HG02623 (cell line): Measurements from ENCODE around the gene ZNF580.

ENCODE experiments used
- ATAC-seq: cut with Tn5 transposase; IDR thresholded peaks from one replicate; pipeline ENCODE4 v1.9.1; 2021; ENCODE audit warnings: moderate library complexity; ENCODE audit not compliant: unreplicated experiment

ZNF580 gene

DNA sequence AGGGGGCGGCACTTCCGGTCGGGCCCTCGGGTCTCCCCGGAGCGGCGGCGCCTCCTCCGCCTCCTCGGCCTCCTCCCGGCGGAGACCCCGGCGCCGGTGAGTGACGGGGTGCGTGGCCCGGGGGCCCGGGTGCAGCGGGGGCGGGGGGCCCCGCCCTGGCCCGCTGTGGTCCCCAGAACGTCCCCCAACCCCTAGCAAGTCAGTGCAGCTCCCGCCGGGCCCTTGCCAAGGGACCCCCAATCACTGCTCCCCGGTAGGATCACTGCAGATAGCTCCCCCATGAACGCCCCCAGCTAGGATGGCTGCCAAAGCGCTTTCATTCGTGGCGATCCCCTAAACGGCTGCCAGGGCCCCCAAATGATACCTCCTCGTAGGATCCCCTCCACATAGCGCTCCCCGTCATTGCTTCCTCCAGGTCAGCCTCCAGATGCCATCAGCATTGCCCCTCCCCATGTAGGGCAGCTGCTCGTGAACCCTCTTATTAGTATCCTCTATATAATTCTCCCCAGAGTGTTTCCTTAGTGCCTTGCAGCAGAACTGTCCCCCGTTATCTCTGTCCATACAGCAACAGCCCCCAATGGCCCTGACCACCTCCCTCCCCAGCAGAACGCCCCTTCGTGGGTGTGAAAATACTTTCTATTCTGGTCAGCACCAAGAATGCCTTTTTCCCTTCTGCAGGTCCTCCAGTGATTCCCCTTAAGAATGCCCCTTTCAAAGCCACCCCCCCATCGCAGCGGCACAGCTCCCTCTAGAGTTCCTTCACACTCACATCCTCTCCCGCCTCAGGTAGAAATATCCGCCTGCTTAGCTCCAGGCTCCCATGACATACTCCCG lies 34.9 kb upstream of the ZNF580 start, which contains the start of gene ZNF865:
ZNF865 (plus strand) TSS at position 11 of the 834 bp plus-strand sequence. CDS start 7,972 bp downstream, outside the sequence.
- no peak for ATAC-seq

DNA sequence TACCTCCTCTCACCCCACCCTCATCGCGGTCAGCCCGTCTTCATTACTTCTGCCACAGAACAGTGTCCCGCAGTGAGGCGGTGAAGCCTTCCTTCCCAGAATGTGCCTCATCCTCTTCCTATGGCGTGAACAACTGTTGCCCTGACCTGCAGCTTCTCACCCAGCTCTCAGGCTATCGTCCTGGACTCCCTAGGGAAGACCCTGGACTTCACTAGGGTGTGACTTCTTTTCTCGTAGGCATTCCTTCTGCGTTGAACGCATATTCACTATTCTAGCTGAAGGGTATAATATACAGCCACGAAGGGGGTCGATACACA lies 34.4 kb upstream of the ZNF580 start:
- no peak for ATAC-seq

DNA sequence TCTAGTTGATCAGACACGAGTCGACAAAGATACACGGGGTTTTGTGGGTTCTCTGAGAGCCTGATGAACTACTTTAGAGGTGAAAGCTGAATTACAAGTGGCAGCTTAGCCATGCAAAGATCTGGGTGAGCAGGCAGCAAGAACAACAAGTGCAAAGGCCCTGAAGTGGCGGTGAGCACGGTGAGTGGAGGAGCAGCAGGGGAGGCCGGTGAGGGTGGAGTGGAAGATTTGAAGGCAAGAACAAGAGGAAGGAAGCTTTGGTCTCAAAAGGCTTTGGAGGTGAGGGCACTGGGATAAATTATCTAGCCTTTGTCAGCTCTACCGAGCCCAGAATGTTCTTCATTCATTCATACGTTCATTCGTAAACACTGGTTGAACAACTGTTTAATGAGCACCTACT lies 34.0 kb upstream of the ZNF580 start:
- no peak for ATAC-seq

DNA sequence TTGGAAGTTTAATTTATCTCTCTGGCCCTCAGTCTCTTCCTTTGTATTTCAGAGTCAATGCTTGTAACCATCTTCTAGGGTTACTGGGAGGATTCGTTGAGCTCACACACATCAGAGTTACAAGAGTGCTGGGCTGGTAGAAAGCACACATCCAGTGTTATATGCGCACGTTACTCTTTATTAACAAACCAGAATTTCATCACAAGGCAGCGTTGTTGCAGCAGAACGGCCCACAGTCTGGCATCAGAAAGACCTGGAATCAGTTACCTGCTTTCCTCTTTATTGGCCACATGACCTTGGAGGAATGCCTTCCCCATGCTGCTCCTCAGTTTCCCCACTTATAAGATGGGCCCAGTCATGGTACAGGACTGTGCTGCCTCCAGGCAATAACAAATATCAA lies 31.5 kb upstream of the ZNF580 start:
- ATAC-seq, result no peak

DNA sequence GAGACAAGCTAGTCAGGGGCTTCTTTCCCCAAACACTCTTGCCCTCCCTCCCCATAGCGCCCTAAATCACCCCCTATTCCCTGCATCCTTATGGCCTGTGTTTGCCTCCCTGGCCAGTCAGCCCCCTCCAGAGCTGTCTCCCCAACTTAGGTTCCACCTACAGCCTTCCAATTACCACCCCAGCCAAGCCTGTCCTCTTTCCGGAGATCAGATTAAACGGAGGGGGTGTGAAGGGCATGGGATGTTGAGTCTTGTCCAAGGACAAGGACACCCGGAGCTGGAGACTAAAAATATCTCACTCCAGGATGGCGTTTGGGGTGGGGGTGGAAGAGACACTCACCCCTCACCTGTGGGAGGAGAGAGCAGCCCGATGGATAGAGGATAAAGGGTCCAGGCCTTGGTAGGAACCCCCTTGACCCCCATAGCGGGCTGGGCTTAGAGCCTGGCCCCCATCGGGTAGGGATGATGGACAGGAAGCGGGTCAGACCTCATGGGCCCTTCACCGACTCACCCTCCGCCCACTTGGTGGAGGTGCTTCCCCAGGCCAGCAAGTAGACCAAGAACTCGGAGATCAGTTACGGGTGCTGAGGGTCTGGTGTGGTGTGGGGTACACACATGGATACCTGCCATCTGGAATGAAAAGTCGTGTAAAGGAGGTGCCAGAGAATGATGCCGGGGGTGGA lies 29.4 kb upstream of the ZNF580 start:
- ATAC-seq, result no peak

DNA sequence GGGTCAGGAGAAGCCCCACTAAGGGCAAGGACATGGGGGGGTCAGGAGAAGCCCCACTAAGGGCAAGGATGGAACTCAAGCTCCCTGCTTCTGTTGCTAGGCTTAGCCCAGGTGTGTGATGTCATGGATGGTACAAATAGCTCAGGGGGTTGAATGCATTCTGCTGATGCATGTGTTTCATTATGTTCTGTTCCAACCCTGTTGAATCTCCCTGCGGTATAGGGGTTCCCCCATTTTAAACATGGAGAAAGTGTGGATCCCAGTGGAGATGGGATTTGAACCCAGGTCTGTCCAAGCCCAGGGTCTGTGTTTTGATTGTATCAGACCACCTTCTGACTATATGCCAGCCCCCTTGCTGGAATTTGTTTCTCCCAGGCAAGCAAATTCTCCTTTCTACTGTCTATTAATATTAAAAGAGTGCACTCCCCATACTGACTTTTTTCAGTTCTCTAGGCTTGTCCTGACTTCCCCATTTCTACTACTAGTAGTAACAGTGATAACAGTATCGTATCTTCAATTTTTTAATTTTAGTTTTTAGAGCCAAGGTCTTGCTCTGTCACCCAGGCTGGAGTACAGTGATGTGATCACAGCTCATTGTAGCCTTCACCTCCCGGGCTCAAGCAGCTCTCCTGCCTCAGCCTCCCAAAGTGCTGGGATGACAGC lies 28.7 kb upstream of the ZNF580 start:
- no peak for ATAC-seq

DNA sequence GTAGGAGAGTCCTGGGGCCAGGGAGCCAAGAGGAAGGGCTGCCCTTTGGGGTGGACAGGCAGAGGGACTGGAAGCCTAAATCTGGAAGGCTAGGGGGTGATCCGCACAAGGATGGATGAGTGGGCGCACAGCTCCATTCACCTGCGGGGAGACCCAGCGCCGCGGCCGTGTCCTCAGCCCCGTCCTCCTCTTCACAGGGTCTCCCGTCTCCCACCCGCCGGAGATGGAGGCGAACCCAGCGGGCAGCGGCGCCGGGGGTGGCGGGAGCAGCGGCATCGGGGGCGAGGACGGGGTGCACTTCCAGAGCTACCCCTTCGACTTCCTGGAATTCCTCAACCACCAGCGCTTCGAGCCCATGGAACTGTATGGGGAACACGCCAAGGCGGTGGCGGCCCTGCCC lies 27.4 kb upstream of the ZNF580 start:
- ATAC-seq, result no peak

DNA sequence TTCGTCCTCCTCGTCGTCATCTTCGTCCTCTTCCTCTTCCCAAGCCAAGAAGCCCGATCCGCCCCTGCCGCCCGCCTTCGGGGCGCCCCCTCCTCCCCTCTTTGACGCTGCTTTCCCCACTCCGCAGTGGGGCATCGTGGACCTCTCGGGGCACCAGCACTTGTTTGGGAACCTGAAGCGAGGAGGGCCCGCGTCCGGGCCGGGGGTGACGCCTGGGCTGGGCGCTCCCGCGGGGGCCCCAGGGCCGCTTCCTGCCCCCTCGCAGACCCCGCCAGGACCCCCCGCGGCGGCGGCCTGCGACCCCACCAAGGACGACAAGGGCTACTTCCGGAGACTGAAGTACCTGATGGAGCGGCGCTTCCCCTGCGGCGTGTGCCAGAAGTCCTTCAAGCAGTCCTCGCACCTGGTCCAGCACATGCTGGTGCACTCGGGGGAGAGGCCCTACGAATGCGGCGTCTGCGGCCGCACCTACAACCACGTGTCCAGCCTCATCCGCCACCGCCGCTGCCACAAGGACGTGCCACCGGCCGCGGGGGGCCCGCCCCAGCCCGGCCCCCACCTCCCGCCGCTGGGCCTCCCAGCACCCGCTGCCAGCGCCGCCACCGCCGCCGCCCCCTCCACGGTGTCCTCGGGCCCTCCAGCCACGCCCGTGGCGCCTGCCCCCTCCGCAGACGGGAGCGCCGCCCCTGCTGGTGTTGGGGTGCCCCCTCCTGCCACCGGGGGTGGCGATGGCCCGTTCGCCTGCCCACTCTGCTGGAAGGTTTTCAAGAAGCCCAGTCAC lies 26.7 kb upstream of the ZNF580 start:
- no peak for ATAC-seq

DNA sequence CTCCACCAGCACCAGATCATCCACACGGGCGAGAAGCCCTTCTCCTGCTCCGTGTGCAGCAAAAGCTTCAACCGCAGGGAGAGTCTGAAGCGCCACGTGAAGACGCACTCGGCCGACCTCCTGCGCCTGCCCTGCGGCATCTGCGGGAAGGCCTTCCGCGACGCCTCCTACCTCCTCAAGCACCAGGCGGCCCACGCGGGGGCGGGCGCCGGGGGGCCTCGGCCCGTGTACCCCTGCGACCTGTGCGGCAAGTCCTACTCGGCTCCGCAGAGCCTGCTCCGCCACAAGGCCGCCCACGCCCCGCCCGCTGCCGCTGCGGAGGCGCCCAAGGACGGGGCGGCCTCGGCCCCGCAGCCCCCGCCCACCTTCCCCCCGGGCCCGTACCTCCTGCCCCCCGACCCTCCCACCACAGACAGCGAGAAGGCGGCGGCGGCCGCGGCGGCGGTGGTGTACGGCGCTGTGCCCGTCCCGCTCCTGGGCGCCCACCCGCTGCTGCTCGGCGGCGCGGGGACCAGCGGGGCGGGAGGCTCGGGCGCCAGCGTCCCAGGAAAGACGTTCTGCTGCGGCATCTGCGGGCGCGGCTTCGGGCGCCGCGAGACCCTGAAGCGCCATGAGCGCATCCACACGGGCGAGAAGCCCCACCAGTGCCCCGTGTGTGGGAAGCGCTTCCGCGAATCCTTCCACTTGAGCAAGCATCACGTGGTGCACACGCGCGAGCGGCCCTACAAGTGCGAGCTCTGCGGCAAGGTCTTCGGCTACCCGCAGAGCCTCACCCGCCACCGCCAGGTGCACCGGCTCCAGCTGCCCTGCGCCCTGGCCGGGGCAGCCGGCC lies 25.9 kb upstream of the ZNF580 start:
- ATAC-seq, result no peak

DNA sequence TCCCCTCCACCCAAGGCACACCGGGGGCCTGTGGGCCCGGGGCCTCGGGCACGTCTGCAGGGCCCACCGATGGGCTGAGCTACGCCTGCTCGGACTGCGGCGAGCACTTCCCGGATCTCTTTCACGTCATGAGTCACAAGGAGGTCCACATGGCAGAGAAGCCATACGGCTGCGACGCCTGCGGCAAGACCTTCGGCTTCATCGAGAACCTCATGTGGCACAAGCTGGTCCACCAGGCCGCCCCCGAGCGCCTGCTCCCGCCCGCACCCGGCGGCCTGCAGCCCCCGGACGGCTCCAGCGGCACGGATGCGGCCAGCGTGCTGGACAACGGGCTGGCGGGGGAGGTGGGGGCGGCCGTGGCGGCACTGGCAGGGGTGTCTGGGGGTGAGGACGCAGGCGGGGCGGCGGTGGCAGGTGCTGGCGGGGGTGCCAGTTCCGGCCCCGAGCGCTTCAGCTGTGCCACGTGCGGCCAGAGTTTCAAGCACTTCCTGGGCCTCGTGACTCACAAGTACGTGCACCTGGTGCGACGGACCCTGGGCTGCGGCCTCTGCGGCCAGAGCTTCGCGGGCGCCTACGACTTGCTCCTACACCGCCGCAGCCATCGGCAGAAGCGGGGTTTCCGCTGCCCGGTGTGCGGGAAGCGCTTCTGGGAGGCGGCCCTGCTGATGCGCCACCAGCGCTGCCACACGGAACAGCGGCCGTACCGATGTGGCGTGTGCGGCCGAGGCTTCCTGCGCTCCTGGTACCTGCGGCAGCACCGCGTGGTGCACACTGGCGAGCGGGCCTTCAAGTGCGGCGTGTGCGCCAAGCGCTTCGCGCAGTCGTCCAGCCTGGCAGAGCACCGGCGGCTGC lies 25.0 kb upstream of the ZNF580 start:
- no peak for ATAC-seq

DNA sequence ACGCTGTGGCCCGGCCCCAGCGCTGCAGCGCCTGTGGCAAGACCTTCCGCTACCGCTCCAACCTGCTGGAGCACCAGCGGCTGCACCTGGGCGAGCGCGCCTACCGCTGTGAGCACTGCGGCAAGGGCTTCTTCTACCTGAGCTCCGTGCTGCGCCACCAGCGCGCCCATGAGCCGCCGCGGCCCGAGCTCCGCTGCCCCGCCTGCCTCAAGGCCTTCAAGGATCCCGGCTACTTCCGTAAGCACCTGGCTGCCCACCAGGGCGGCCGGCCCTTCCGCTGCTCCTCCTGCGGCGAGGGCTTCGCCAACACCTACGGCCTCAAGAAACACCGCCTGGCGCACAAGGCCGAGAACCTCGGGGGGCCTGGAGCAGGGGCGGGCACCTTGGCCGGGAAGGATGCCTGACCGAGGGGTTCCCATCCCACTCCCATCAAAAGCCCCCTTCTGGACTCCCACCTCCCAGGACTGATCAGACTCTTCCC lies 24.4 kb upstream of the ZNF580 start:
- ATAC-seq, result no peak

DNA sequence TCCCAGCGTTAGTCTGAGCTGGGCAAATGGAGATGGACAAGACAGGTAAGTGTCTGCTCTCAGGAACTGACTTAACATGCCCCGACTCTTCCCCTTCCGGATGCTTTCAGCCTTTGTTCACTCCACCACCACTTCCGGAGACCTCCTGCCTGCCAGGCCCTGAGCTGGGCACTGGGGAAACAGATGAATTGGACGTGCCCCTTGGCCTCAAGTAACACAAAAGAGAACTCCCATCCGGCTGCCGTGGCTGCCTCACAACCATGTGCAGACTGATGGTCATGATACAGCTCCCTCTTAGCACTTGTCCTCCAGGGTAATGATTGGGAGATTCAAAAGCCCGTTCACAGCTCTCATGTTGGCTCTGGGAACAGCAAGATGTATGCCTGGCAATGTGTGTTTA lies 23.4 kb upstream of the ZNF580 start:
- ATAC-seq, result no peak

DNA sequence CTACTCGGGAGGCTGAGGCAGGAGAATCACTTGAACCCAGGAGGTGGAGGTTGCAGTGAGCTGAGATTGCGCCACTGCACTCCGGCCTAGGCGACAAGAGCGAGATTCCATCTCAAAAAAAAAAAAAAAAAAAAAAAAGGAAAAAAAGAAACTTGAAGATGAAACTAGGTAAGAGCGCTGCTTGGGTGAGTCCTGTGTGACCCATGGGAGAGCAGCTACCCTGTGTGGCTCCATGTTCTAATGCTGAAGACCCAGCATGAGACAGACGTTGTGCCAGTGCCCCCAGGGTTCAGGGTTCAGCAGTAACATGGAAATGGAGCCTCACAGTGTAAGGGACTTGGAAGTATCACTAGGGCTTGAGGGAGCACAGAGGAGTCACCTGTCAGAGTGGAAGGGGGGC lies 22.4 kb upstream of the ZNF580 start:
- ATAC-seq, result no peak

DNA sequence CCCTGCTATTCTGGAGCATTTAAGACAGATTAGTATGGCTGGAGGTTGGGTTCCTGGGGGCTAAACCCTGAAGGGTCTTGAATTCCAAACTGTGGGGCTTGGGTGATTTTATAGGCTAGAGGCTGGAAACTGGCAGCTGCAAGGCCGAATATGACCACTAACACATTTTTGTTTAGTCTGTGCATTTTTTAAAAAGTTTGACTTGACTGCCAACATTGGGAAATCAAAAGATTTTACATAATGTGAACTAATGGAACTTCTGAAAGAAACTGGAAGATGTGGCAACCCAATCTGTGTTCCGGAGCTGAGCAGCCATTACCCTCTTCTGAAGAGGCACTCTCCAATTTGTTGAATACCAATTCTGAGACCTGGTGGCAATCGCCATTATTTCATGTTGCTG lies 21.5 kb upstream of the ZNF580 start:
- ATAC-seq, result no peak

DNA sequence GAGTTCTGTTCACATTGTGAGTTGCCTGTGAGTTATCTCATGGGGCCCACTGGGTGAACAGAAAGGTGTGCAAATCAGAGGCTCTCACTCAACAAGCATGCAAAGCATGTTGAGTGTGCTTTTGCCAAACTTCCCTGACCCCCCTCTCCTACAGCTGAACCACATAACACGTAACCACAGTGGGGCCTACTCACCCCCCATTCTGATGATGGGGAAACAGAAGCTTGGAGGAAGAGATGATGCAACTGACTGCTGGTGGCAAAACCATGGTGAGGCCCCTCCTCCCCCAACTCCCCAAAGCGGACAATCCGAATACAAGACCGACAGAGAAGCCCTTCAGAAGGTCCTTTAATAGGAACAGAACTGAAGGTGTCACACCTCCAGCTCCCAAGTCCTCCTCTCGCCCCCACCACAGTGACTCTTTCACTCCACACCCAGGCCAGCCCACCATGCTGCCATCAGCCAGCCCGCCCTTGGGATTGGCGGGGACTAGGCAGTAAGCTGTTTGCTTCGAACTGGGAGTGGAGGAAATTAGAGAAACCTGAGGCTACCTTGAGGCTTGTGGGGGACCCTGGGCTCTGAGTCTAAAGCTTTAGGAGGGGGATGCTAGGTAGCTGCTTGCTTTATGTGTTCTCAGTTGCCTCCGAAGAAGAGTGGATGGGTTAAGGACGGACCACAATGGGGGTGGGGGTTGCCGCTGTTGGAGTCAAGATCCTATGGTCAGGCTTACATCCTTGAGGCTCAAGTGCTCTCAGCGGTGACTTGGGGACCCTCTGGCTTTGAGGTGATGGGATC lies 20.2 kb upstream of the ZNF580 start:
- ATAC-seq, result no peak

DNA sequence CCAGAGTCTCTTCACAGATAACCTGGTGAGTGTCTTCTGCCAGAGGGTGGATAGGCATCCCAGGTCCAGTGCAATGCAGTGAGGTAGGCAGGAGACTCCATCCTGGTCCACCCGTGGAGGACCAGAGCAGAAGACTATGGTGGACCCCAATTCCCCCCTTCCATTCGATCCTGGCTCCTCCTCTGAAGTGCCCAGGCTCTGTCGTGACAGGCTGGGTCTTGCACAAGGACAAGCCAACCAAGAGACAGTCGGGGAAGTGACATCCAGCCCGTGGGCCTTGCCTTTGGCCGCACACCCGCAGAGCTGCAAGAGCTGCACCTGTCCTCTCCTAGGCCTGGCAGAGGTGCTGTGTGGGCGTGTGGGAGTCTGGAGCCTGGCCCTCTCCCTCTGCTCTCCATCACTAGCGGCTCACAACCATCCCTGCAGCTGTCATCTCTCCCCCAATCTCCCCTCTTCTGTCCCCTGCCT lies 19.6 kb upstream of the ZNF580 start:
- ATAC-seq, result no peak

DNA sequence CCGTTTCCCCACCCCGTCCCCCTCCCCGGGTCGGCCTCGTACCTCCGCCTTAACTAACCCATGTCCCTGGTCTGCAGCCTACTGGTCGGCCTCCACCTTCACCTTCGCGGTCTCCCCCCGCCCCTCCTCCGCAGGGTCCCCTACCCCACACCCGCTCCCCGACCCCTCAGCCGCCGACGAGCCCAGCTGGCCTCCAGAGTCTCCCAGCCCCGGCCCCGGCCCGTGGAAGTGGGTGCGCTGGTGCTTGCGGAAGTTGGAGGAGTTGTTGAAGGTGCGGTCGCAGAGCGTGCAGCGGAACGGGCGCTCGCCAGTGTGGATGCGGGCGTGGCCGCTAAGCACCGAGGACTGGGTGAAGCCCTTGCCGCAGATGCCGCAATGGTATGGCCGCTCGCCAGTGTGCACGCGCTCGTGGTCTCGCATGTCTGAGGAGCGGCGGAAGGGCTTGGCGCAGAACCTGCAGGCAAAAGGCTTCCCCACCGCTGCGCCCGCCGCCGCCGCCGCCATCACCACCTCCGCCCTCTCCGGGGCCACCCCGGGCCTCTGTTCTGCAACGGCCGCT lies 19.1 kb upstream of the ZNF580 start:
- ATAC-seq, result no peak
